HG02943 (cell line): ENCODE measurements around the gene L3MBTL3.
"Not testable (repeated sequence)": the region's sequence is repeated elsewhere in the genome, so short reads cannot be mapped to it uniquely, and the experiment has no call there.

Experiments
- ATAC-seq: cut with Tn5 transposase; IDR thresholded peaks from one replicate; pipeline ENCODE4 v1.9.1; 2021; ENCODE audit warnings: mild to moderate bottlenecking, low read depth, moderate library complexity; ENCODE audit not compliant: unreplicated experiment

The L3MBTL3 gene

GRCh38 chr6:130129762-130130246 is 111.4 kb downstream of the L3MBTL3 start:
- ATAC-seq = no peak

GRCh38 chr6:130132286-130132701 is 113.9 kb downstream of the L3MBTL3 start:
- peak; percentile 74 for ATAC-seq

- ATAC-seq = no peak
These were observed 116.2 kb downstream of the L3MBTL3 start for GRCh38 chr6:130134582-130134981.

- ATAC-seq = no peak
These were observed 118.4 kb downstream of the L3MBTL3 start for GRCh38 chr6:130136798-130137197.

GRCh38 chr6:130138116-130138908 is 119.9 kb downstream of the L3MBTL3 start:
- no peak for ATAC-seq

GRCh38 chr6:130138909-130139242 is 120.5 kb downstream of the L3MBTL3 start:
- ATAC-seq = no peak

GRCh38 chr6:130140084-130140483 is 121.7 kb downstream of the L3MBTL3 start:
- ATAC-seq = no peak

- ATAC-seq = no peak
These were observed 125.3 kb downstream of the L3MBTL3 start for GRCh38 chr6:130143709-130144108.

GRCh38 chr6:130147111-130147510 is 128.7 kb downstream of the L3MBTL3 start:
- no peak for ATAC-seq

GRCh38 chr6:130148181-130148580 is 129.8 kb downstream of the L3MBTL3 start:
- ATAC-seq = no peak

- ATAC-seq = not testable (repeated sequence)
These were observed 130.6 kb downstream of the L3MBTL3 start for GRCh38 chr6:130149016-130149415.

GRCh38 chr6:130150906-130151305 is 132.5 kb downstream of the L3MBTL3 start:
- no peak for ATAC-seq

GRCh38 chr6:130152908-130153510 is 134.6 kb downstream of the L3MBTL3 start:
- ATAC-seq = no peak

- no peak for ATAC-seq
These were observed 138.5 kb downstream of the L3MBTL3 start for GRCh38 chr6:130156908-130157307.

- ATAC-seq = no peak
These were observed 139.7 kb downstream of the L3MBTL3 start for GRCh38 chr6:130158056-130158455.

- ATAC-seq = no peak
These were observed 140.2 kb downstream of the L3MBTL3 start for GRCh38 chr6:130158548-130158947.

- ATAC-seq = no peak
These were observed 141.6 kb downstream of the L3MBTL3 start for GRCh38 chr6:130159956-130160355.

- ATAC-seq = no peak
These were observed 143.5 kb downstream of the L3MBTL3 start for GRCh38 chr6:130161683-130162404.

GRCh38 chr6:130162421-130162820 is 144.0 kb downstream of the L3MBTL3 start:
- ATAC-seq = no peak

- ATAC-seq = no peak
These were observed 144.9 kb downstream of the L3MBTL3 start for GRCh38 chr6:130163266-130163665.

GRCh38 chr6:130164251-130164650 is 145.9 kb downstream of the L3MBTL3 start:
- no peak for ATAC-seq
